Measurements from ENCODE around the gene GAR1. TPM values are rescaled to one million over a fixed set of nuclear protein-coding genes. Genes with fewer than 3 reads are reported as not detected.
"Not testable (repeated sequence)": the region's sequence is repeated elsewhere in the genome, so short reads cannot be mapped to it uniquely, and the experiment has no call there.

Gene GAR1
- total RNA-seq, 2 donors from 2014 or later: 9.3 to 11.1 TPM

- H3K36me3 Mint-ChIP-seq (ENCODE audit: low read depth); H3K4me3 Mint-ChIP-seq; DNase-seq; H3K27me3 Mint-ChIP-seq; ATAC-seq; H3K27ac Mint-ChIP-seq; H3K4me1 Mint-ChIP-seq; H3K9me3 ChIP-seq (ENCODE audit: control insufficient read depth, low read length, poor library complexity, severe bottlenecking): not testable (repeated sequence)
These were observed 44.1 kb downstream of the GAR1 start for GRCh38 chr4:109859426-109860300.

DNA sequence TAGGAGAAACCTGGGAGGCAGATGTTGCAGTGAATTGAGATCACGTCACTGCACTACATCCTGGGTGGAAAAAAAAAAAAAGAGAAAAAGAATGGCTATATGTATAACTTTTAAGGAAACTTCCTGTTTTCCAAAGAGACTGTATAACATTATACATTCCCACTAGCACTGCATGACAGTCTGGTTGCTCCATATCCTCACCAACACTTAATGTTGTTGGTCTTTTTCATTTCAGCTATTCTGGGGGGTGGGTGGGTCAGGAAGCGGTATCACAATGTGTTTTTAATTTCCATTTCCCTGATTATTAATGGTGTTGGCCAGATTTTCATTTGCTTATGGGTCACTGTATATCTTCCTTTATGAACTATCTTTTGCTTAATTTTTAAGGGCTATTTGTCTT lies 45.7 kb downstream of the GAR1 start:
- Mint-ChIP-seq H3K36me3 (ENCODE audit: low read depth) (no peaks in the 10 kb centered on the region), H3K27me3 (no peaks in the 10 kb centered on the region), H3K27ac (no peak overlapping the region), H3K4me1 (no peaks in the 10 kb centered on the region), H3K4me3 (no peak overlapping the region)
- H3K9me3 ChIP-seq (ENCODE audit: control insufficient read depth, low read length, poor library complexity, severe bottlenecking): no peaks in the 10 kb centered on the region
- ATAC-seq: no peak
- DNase-seq: no peak

- H3K27me3 Mint-ChIP-seq: no peaks in the 10 kb centered on the region
- no peak overlapping the region for H3K4me3 Mint-ChIP-seq
- DNase-seq (no peak), ATAC-seq (no peak)
- H3K36me3 Mint-ChIP-seq (ENCODE audit: low read depth): no peaks in the 10 kb centered on the region
- no peaks in the 10 kb centered on the region for H3K9me3 ChIP-seq (ENCODE audit: control insufficient read depth, low read length, poor library complexity, severe bottlenecking)
- H3K27ac Mint-ChIP-seq: no peak overlapping the region
- H3K4me1 Mint-ChIP-seq: no peaks in the 10 kb centered on the region
These were observed 46.5 kb downstream of the GAR1 start for GRCh38 chr4:109861916-109862511.

DNA sequence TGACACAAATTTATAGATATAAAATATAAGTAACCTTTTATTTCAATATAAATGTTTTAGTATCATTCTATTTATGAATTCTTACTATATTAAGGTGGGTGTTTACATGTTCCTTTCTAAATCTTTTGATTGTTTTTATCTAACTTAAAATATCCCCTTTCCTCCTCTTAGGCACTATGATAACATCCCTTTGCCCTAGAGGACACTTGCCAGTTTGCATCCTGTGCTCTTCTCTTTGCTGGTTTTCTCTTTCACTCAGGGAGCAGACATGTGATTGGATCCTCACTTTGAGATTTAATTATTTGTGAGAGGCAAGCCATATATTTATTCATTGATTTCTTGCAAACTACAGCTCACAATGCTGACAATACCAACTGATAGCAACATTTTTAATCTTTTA lies 48.6 kb downstream of the GAR1 start:
- no peaks in the 10 kb centered on the region for H3K4me1 Mint-ChIP-seq
- no peaks in the 10 kb centered on the region for H3K9me3 ChIP-seq (ENCODE audit: control insufficient read depth, low read length, poor library complexity, severe bottlenecking)
- H3K27ac Mint-ChIP-seq: no peak overlapping the region
- no peak overlapping the region for H3K4me3 Mint-ChIP-seq
- ATAC-seq: no peak
- DNase-seq: no peak
- H3K36me3 Mint-ChIP-seq (ENCODE audit: low read depth): no peaks in the 10 kb centered on the region
- H3K27me3 Mint-ChIP-seq: no peaks in the 10 kb centered on the region

GRCh38 chr4:109870061-109870460 lies 54.5 kb downstream of the GAR1 start:
- no peak for ATAC-seq
- Mint-ChIP-seq H3K36me3 (ENCODE audit: low read depth) (peaks cover 4% of the 10 kb centered on the region), H3K4me3 (no peak overlapping the region), H3K27me3 (no peaks in the 10 kb centered on the region), H3K4me1 (no peaks in the 10 kb centered on the region), H3K27ac (no peak overlapping the region)
- no peaks in the 10 kb centered on the region for H3K9me3 ChIP-seq (ENCODE audit: control insufficient read depth, low read length, poor library complexity, severe bottlenecking)
- DNase-seq: no peak

- Mint-ChIP-seq H3K27me3 (peaks cover 4% of the 10 kb centered on the region), H3K4me1 (no peaks in the 10 kb centered on the region), H3K4me3 (no peak overlapping the region), H3K36me3 (ENCODE audit: low read depth) (peaks cover 4% of the 10 kb centered on the region), H3K27ac (no peak overlapping the region)
- no peak for DNase-seq
- H3K9me3 ChIP-seq (ENCODE audit: control insufficient read depth, low read length, poor library complexity, severe bottlenecking): no peaks in the 10 kb centered on the region
- no peak for ATAC-seq
These were observed 56.5 kb downstream of the GAR1 start for GRCh38 chr4:109872065-109872464.

DNA sequence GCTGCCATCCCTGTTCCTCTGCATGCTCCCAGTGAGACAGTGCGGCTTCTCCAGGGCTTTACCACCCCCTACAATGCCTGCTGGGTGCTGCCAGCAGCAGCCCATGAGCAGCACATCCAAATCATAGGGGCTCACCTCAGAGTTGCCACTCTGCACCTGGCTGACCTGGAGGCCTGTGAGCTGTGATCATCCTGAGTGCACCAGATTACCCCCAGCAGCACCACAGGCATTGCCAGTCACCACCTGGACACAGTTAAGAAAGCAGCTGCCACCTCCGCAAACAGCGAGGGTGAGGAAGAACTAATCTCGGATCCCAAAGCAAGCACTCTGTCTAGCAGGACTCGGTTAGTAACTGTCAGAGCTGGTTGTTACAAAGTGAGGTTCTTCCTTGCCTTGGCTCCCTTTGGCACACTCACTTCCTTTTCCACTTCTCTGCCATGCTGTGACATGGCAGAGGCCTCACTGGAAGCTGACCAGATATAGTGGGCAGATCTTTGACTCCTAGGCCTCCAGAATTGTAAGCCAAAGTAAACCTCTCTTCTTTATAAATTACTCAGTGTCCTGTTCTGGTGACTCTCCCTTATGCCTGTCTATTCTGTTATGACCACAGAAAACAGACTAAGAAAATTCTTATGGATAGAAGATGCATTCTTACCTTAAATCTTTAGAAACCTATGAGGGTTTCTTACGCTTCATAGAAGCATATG lies 57.5 kb downstream of the GAR1 start:
- Mint-ChIP-seq H3K27me3 (peaks cover 15% of the 10 kb centered on the region), H3K4me1 (no peaks in the 10 kb centered on the region), H3K36me3 (ENCODE audit: low read depth) (peaks cover 4% of the 10 kb centered on the region), H3K27ac (no peak overlapping the region), H3K4me3 (no peak overlapping the region)
- ATAC-seq (no peak), DNase-seq (no peak)
- H3K9me3 ChIP-seq (ENCODE audit: control insufficient read depth, low read length, poor library complexity, severe bottlenecking): no peaks in the 10 kb centered on the region

DNA sequence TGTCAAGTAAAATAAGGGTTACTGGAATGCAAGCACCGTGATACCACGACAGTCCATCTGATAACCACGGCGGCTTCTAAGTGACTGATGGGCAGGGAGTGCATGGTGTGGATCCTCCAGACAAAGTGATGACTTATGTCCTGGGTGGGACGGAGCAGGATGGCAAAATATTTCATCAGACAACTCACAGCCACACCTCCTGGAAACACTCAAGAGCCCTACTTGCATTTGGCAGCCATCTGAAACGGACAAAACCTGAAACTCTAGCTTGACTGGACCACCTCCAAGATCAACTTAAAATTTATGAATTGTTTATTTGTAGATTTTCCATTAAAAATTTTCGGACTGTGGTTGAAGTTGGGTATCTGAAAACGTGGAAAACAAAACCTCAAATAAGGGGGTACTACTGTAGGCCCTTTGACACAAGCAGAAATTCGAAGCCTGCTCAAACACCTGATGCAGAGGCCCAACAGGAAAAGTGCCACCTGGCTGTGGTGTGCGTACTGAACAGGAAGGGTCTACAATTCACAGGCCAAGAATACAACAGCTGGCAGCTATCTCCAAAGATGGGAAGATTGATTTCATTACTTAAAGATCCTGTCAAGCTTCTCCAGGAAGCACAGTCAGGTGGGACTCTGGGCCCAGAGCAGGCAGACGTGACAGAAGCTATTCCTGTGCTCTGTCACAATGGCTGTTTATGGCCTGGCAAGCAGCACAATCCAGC lies 58.4 kb downstream of the GAR1 start:
- Mint-ChIP-seq H3K27me3 (peaks cover 21% of the 10 kb centered on the region), H3K36me3 (ENCODE audit: low read depth) (peaks cover 4% of the 10 kb centered on the region), H3K4me3 (no peak overlapping the region), H3K4me1 (no peaks in the 10 kb centered on the region), H3K27ac (no peak overlapping the region)
- H3K9me3 ChIP-seq (ENCODE audit: control insufficient read depth, low read length, poor library complexity, severe bottlenecking): no peaks in the 10 kb centered on the region
- DNase-seq: no peak
- no peak for ATAC-seq

Other genes with a start within 250 kb of the GAR1 start
- 10 to 100 TPM; 16.8 to 17.1 TPM for gene CASP6, start 112.3 kb upstream of the GAR1 start, total RNA-seq
- 10 to 100 TPM; 13.8 to 39.4 TPM for gene PLA2G12A, start 85.7 kb upstream of the GAR1 start, total RNA-seq
- gene CFI, start 13.8 kb upstream of the GAR1 start, total RNA-seq: not detected
- gene RRH, start 12.2 kb downstream of the GAR1 start, total RNA-seq: not detected
- under 1 TPM; 0.21 to 0.30 TPM for gene LRIT3, start 32.3 kb downstream of the GAR1 start, total RNA-seq
- 10 to 100 TPM in 1 of 2 donors, under 1 TPM in 1; 0.30 to 11.8 TPM for gene EGF, start 97.1 kb downstream of the GAR1 start, total RNA-seq

Measured in T-helper 17 cell (primary cell).